ENCODE measurements around the gene IL26.

Gene IL26

GRCh38 chr12:68163560-68164081 is 62.0 kb downstream of the IL26 start:
- H3K9me3 ChIP-seq (ENCODE audit: control insufficient read depth, insufficient read depth, low read length): no peaks in the 10 kb centered on the region
- H3K9ac ChIP-seq (ENCODE audit: low read depth, low read length): no peak overlapping the region
- H3K36me3 ChIP-seq (ENCODE audit: control insufficient read depth, insufficient read depth, low read length): no peaks in the 10 kb centered on the region
- H3K4me1 ChIP-seq (ENCODE audit: control insufficient read depth, insufficient read depth, low read length): no peaks in the 10 kb centered on the region
- H3K27me3 ChIP-seq (ENCODE audit: control insufficient read depth, insufficient read depth, low read length): no peaks in the 10 kb centered on the region
- H3K4me3 ChIP-seq (ENCODE audit: low read depth, low read length): no peak overlapping the region

DNA sequence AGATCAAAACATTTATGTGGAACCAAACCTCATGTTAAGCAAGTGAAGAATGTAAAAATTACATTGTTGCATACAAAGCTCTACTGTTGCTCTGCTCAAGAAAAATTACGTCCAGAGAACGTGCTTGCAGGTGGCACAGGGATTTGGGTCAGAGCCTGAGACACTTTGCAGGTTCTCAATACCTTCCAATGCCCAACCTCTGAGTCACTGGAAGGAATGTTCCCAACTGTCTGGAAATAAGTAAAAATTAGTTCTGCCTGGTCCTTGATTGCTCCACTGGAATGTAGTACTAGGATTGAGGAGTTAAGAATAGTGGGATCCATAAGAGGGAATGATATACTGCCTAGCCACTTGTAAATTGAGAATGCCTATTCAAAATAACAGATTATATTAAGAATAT is 63.2 kb downstream of the IL26 start:
- H3K27me3 ChIP-seq (ENCODE audit: control insufficient read depth, insufficient read depth, low read length): no peaks in the 10 kb centered on the region
- no peaks in the 10 kb centered on the region for H3K9me3 ChIP-seq (ENCODE audit: control insufficient read depth, insufficient read depth, low read length)
- no peaks in the 10 kb centered on the region for H3K36me3 ChIP-seq (ENCODE audit: control insufficient read depth, insufficient read depth, low read length)
- no peak overlapping the region for H3K4me3 ChIP-seq (ENCODE audit: low read depth, low read length)
- H3K4me1 ChIP-seq (ENCODE audit: control insufficient read depth, insufficient read depth, low read length): no peaks in the 10 kb centered on the region
- H3K9ac ChIP-seq (ENCODE audit: low read depth, low read length): no peak overlapping the region

- Histone ChIP-seq H3K36me3 (ENCODE audit: control insufficient read depth, insufficient read depth, low read length) (no peaks in the 10 kb centered on the region), H3K9me3 (ENCODE audit: control insufficient read depth, insufficient read depth, low read length) (no peaks in the 10 kb centered on the region), H3K4me1 (ENCODE audit: control insufficient read depth, insufficient read depth, low read length) (no peaks in the 10 kb centered on the region), H3K9ac (ENCODE audit: low read depth, low read length) (no peak within 1 kb of the TSS), H3K27me3 (ENCODE audit: control insufficient read depth, insufficient read depth, low read length) (no peaks in the 10 kb centered on the region), H3K4me3 (ENCODE audit: low read depth, low read length) (no peak within 1 kb of the TSS)
Observed at GRCh38 chr12:68159681-68160304, 65.8 kb downstream of the IL26 start, which contains the start of gene IFNG. Gene IFNG (minus strand): TSS chr12:68159740. CDS start chr12:68159615, 125 bp downstream.

- no peaks in the 10 kb centered on the region for H3K9me3 ChIP-seq (ENCODE audit: control insufficient read depth, insufficient read depth, low read length)
- H3K9ac ChIP-seq (ENCODE audit: low read depth, low read length): no peak overlapping the region
- no peak overlapping the region for H3K4me3 ChIP-seq (ENCODE audit: low read depth, low read length)
- H3K4me1 ChIP-seq (ENCODE audit: control insufficient read depth, insufficient read depth, low read length): no peaks in the 10 kb centered on the region
- H3K36me3 ChIP-seq (ENCODE audit: control insufficient read depth, insufficient read depth, low read length): no peaks in the 10 kb centered on the region
- H3K27me3 ChIP-seq (ENCODE audit: control insufficient read depth, insufficient read depth, low read length): no peaks in the 10 kb centered on the region
Observed at GRCh38 chr12:68158432-68158831, 67.2 kb downstream of the IL26 start.

DNA sequence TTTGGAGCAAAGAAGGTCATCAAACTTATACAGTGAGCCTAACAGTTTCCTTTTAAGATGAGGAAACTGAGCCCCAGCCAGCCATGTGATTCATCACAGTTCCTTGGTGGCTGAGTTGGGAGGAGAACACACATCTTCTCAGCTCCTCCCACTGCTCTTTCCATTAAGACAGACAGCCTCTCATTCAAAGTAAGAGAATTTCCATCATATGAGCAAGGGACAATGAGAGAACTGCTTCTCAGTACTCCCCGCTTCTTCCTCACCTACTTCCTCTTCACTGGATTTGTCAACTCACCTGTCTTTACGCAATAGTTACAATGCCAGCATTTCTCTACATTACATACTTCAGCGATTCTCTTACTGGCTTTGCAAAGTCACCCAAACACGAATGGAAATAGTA is 68.2 kb downstream of the IL26 start:
- Histone ChIP-seq H3K27me3 (ENCODE audit: control insufficient read depth, insufficient read depth, low read length) (no peaks in the 10 kb centered on the region), H3K9ac (ENCODE audit: low read depth, low read length) (no peak overlapping the region), H3K4me1 (ENCODE audit: control insufficient read depth, insufficient read depth, low read length) (no peaks in the 10 kb centered on the region), H3K36me3 (ENCODE audit: control insufficient read depth, insufficient read depth, low read length) (no peaks in the 10 kb centered on the region), H3K9me3 (ENCODE audit: control insufficient read depth, insufficient read depth, low read length) (no peaks in the 10 kb centered on the region), H3K4me3 (ENCODE audit: low read depth, low read length) (no peak overlapping the region)

GRCh38 chr12:68156636-68157035 is 69.0 kb downstream of the IL26 start:
- Histone ChIP-seq H3K9ac (ENCODE audit: low read depth, low read length) (no peak overlapping the region), H3K27me3 (ENCODE audit: control insufficient read depth, insufficient read depth, low read length) (no peaks in the 10 kb centered on the region), H3K4me1 (ENCODE audit: control insufficient read depth, insufficient read depth, low read length) (no peaks in the 10 kb centered on the region), H3K4me3 (ENCODE audit: low read depth, low read length) (no peak overlapping the region), H3K9me3 (ENCODE audit: control insufficient read depth, insufficient read depth, low read length) (no peaks in the 10 kb centered on the region), H3K36me3 (ENCODE audit: control insufficient read depth, insufficient read depth, low read length) (no peaks in the 10 kb centered on the region)

DNA sequence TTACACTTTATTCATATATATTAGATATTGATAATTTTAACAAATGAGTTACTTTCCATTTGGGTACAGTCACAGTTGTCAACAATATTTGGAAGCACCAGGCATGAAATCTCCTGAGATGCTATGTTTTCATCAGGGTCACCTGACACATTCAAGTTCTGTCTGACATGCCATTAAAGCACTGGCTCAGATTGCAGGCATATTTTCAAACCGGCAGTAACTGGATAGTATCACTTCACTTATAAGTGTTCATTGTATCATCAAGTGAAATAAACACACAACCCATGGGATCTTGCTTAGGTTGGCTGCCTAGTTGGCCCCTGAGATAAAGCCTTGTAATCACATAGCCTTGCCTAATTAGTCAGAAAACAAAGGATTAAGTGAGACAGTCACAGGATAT is 70.8 kb downstream of the IL26 start:
- Histone ChIP-seq H3K4me3 (ENCODE audit: low read depth, low read length) (no peak overlapping the region), H3K36me3 (ENCODE audit: control insufficient read depth, insufficient read depth, low read length) (no peaks in the 10 kb centered on the region), H3K9me3 (ENCODE audit: control insufficient read depth, insufficient read depth, low read length) (no peaks in the 10 kb centered on the region), H3K27me3 (ENCODE audit: control insufficient read depth, insufficient read depth, low read length) (no peaks in the 10 kb centered on the region), H3K9ac (ENCODE audit: low read depth, low read length) (no peak overlapping the region), H3K4me1 (ENCODE audit: control insufficient read depth, insufficient read depth, low read length) (no peaks in the 10 kb centered on the region)

Data from iPS-15b (cell line).